ENCODE results near the gene RYR3.

Gene RYR3

GRCh38 chr15:33834892-33835743 is 524.4 kb downstream of the RYR3 start:
- Histone ChIP-seq H3K27me3 (no peaks in the 10 kb centered on the region), H3K9me3 (no peaks in the 10 kb centered on the region), H3K4me3 (ENCODE audit: low read depth, low read length) (no peak overlapping the region), H3K4me1 (peaks cover 6% of the 10 kb centered on the region), H3K36me3 (no peaks in the 10 kb centered on the region)
- no peak for DNase-seq
- no peak for TF ChIP-seq CTCF (IDR thresholded peaks at IDR 0.05; ENCODE audit: low read depth, low read length)

GRCh38 chr15:33837294-33837693 is 526.5 kb downstream of the RYR3 start:
- no peak for TF ChIP-seq CTCF (IDR thresholded peaks at IDR 0.05; ENCODE audit: low read depth, low read length)
- DNase-seq = no peak
- H3K36me3 ChIP-seq = no peaks in the 10 kb centered on the region
- H3K4me3 ChIP-seq (ENCODE audit: low read depth, low read length) = no peak overlapping the region
- H3K27me3 ChIP-seq = no peaks in the 10 kb centered on the region
- no peaks in the 10 kb centered on the region; the same call in 1 of the 2 replicates for H3K4me1 ChIP-seq
- no peaks in the 10 kb centered on the region for H3K9me3 ChIP-seq

DNA sequence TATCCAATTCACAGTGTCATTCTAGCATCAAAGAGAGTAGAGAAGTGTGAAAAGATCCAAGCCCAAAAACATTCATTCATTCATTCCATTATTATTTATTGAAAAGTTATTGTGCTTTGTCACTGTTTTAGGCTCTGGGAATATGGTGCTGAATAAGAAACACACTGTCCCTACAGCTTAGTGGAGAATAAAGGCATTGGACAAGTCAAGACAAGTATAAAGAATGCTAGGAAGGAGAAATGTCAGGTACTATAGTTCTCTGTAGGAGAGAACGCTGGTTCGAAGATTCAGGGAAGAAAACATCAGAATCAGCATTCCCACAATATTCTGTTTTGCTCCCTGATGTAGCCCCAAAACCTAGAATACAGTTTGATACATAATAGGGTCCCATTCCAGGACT is 528.8 kb downstream of the RYR3 start:
- no peak for TF ChIP-seq CTCF (IDR thresholded peaks at IDR 0.05; ENCODE audit: low read depth, low read length)

DNA sequence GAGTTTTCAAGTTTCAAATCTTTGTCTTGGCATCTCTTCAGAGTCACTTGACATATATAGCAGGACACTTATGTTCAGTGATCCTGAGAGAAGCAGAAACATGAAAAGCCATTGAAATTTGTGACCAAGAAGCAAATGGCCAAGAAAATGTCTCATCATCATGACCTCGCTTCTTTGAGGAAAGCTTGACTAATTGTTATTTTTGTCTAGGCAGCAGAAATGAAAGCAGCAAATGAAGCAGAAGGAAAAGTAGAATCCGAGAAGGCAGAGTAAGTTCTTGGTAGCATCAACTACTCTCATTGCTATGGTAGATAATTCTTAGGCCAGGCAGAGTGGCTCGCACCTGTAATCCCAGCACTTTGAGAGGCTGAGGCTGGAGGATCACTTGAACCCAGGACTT is 529.8 kb downstream of the RYR3 start:
- TF ChIP-seq CTCF (IDR thresholded peaks at IDR 0.05; ENCODE audit: low read depth, low read length) = no peak
- H3K4me1 ChIP-seq = no peaks in the 10 kb centered on the region
- DNase-seq = no peak
- H3K4me3 ChIP-seq (ENCODE audit: low read depth, low read length) = no peak overlapping the region
- no peaks in the 10 kb centered on the region for H3K27me3 ChIP-seq
- no peaks in the 10 kb centered on the region for H3K36me3 ChIP-seq
- no peaks in the 10 kb centered on the region for H3K9me3 ChIP-seq

More for the DNA sequence above, 528.8 kb downstream of the RYR3 start:
- Histone ChIP-seq H3K9me3 (no peaks in the 10 kb centered on the region), H3K27me3 (no peaks in the 10 kb centered on the region), H3K4me3 (ENCODE audit: low read depth, low read length) (no peak overlapping the region), H3K36me3 (no peaks in the 10 kb centered on the region), H3K4me1 (no peaks in the 10 kb centered on the region; the same call in 1 of the 2 replicates)
- DNase-seq = no peak

DNA sequence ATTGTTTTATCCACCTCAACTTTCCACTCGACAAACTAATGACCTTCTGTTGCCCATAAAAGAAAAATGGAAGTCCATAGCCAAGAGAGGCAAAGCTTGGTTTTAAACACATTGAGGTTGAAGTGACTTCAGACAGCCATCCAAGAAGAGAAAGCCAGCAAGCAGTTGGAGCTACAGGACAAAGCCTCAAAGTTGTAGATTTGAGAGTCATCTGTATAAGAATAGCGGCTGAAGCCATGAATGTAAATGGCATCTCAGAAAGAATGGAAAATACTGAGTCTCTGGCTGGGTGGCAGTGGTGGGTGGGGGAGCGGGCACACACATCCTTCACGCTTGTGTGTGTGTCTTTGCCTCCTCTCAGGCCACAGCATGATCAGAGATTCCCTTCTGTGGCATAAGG is 533.4 kb downstream of the RYR3 start:
- Histone ChIP-seq H3K4me1 (no peaks in the 10 kb centered on the region), H3K9me3 (no peaks in the 10 kb centered on the region), H3K27me3 (no peaks in the 10 kb centered on the region), H3K4me3 (ENCODE audit: low read depth, low read length) (no peak overlapping the region), H3K36me3 (no peaks in the 10 kb centered on the region)
- no peak for TF ChIP-seq CTCF (IDR thresholded peaks at IDR 0.05; ENCODE audit: low read depth, low read length)
- no peak for DNase-seq

DNA sequence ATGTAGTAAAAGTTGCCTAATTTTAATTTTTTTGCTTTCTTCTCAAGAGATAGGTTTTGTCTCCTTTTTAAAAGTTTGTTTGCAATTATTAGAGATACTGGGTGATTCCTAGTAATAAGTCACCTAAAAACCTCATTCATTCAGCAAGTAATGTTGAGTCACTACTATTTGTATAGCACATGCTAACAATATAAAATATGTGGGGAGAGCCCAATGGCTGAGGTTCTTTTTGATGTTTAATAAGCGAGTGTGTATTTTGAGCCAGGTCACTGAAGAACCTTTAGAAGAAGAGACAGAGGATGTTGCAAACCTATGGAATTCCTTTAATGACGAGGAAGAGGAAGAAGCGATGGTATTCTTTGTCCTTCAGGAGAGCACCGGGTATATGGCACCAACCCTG is 533.8 kb downstream of the RYR3 start:
- H3K9me3 ChIP-seq = no peaks in the 10 kb centered on the region
- no peak for DNase-seq
- no peak for TF ChIP-seq CTCF (IDR thresholded peaks at IDR 0.05; ENCODE audit: low read depth, low read length)
- no peak overlapping the region for H3K4me3 ChIP-seq (ENCODE audit: low read depth, low read length)
- H3K4me1 ChIP-seq = no peaks in the 10 kb centered on the region
- H3K27me3 ChIP-seq = no peaks in the 10 kb centered on the region
- H3K36me3 ChIP-seq = no peaks in the 10 kb centered on the region
